Mucosa of rectum (tissue), 2 donors: ENCODE results near the gene TMPRSS3.

Experiments
- H3K27ac ChIP-seq, 2 donors: one replicate each; pipeline ENCODE4 v1.7.0; 2013; ENCODE audit warnings: inconsistent platforms in 2 of 2, low read depth in 2 of 2, low read length in 2 of 2
- H3K27me3 ChIP-seq, 2 donors: one replicate each; pipeline ENCODE4 v1.7.0; 2013; ENCODE audit warnings: low read length in 2 of 2; ENCODE audit not compliant: control insufficient read depth in 2 of 2, insufficient read depth in 2 of 2
- H3K36me3 ChIP-seq, 2 donors: one replicate each; pipeline ENCODE4 v1.7.0; 2013; ENCODE audit warnings: low read length in 2 of 2; ENCODE audit not compliant: control insufficient read depth in 2 of 2, insufficient read depth in 2 of 2
- H3K4me1 ChIP-seq, 2 donors: one replicate each; pipeline ENCODE4 v1.7.0; 2013; ENCODE audit warnings: low read length in 2 of 2, mild to moderate bottlenecking in 1 of 2; ENCODE audit not compliant: control insufficient read depth in 2 of 2, insufficient read depth in 2 of 2
- H3K4me3 ChIP-seq, 2 donors: one replicate each; pipeline ENCODE4 v1.7.0; 2013; ENCODE audit warnings: low read length in 2 of 2
- H3K9ac ChIP-seq, 2 donors: one replicate each; pipeline ENCODE4 v1.7.0; 2013; ENCODE audit warnings: low read length in 2 of 2, low read depth in 1 of 2, mild to moderate bottlenecking in 1 of 2
- H3K9me3 ChIP-seq, 2 donors: one replicate each; pipeline ENCODE4 v1.7.0; 2013; ENCODE audit warnings: low read length in 2 of 2; ENCODE audit not compliant: control insufficient read depth in 2 of 2
- donor health status: healthy.
- donor health status: Normal muscosa, but diverticular disease.

Gene TMPRSS3

GRCh38 chr21:42376338-42376982 lies 19.4 kb downstream of the TMPRSS3 start:
- Histone ChIP-seq H3K27ac (peak overlapping the region; percentile 82 to 88), H3K9me3 (no peaks in the 10 kb centered on the region), H3K4me3 (peak overlapping the region; percentile 52 to 62), H3K4me1 (peaks cover 20% of the 10 kb centered on the region in 2 donors), H3K9ac (peak overlapping the region; percentile 41 to 77), H3K36me3 (no peaks in the 10 kb centered on the region), H3K27me3 (peaks cover 0 to 3% of the 10 kb centered on the region in 2 donors)

- Histone ChIP-seq H3K9ac (peak overlapping the region; percentile 52 to 77), H3K4me1 (peaks cover 20 to 26% of the 10 kb centered on the region in 2 donors), H3K36me3 (no peaks in the 10 kb centered on the region), H3K27ac (peak overlapping the region; percentile 82 to 88), H3K27me3 (peaks cover 0 to 3% of the 10 kb centered on the region in 2 donors), H3K4me3 (peak overlapping the region; percentile 38 to 62), H3K9me3 (no peaks in the 10 kb centered on the region)
Observed at GRCh38 chr21:42375966-42376337, 19.9 kb downstream of the TMPRSS3 start.

GRCh38 chr21:42375506-42375905 lies 20.3 kb downstream of the TMPRSS3 start:
- peak overlapping the region; percentile 38 to 62 for H3K4me3 ChIP-seq
- no peaks in the 10 kb centered on the region for H3K36me3 ChIP-seq
- peak overlapping the region; percentile 52 to 77 for H3K9ac ChIP-seq
- peaks cover 0 to 3% of the 10 kb centered on the region in 2 donors for H3K27me3 ChIP-seq
- peaks cover 20 to 30% of the 10 kb centered on the region in 2 donors for H3K4me1 ChIP-seq
- H3K9me3 ChIP-seq, result no peaks in the 10 kb centered on the region
- H3K27ac ChIP-seq, result peak overlapping the region; percentile 82 to 88

- Histone ChIP-seq H3K4me3 (peak overlapping the region in 1 of 2 donors; percentile 38), H3K9ac (peak overlapping the region in 1 of 2 donors; percentile 77), H3K4me1 (peaks cover 20 to 35% of the 10 kb centered on the region in 2 donors), H3K27ac (peak overlapping the region; percentile 82 to 88), H3K9me3 (no peaks in the 10 kb centered on the region), H3K36me3 (no peaks in the 10 kb centered on the region), H3K27me3 (peaks cover 0 to 3% of the 10 kb centered on the region in 2 donors)
Observed at GRCh38 chr21:42374864-42375499, 20.9 kb downstream of the TMPRSS3 start.

GRCh38 chr21:42374457-42374856 lies 21.4 kb downstream of the TMPRSS3 start:
- Histone ChIP-seq H3K4me3 (no peak overlapping the region), H3K27me3 (peaks cover 0 to 3% of the 10 kb centered on the region in 2 donors), H3K36me3 (no peaks in the 10 kb centered on the region), H3K4me1 (peaks cover 20 to 37% of the 10 kb centered on the region in 2 donors), H3K9ac (no peak overlapping the region), H3K27ac (peak overlapping the region in 1 of 2 donors; percentile 88), H3K9me3 (no peaks in the 10 kb centered on the region)

- no peak overlapping the region for H3K9ac ChIP-seq
- peak overlapping the region in 1 of 2 donors; percentile 13 for H3K27ac ChIP-seq
- H3K9me3 ChIP-seq, result no peaks in the 10 kb centered on the region
- peaks cover 20 to 37% of the 10 kb centered on the region in 2 donors for H3K4me1 ChIP-seq
- H3K36me3 ChIP-seq, result no peaks in the 10 kb centered on the region
- H3K27me3 ChIP-seq, result peaks cover 0 to 3% of the 10 kb centered on the region in 2 donors
- no peak overlapping the region for H3K4me3 ChIP-seq
Observed at GRCh38 chr21:42373908-42374455, 21.9 kb downstream of the TMPRSS3 start.

- peaks cover 0 to 3% of the 10 kb centered on the region in 2 donors for H3K27me3 ChIP-seq
- no peaks in the 10 kb centered on the region for H3K36me3 ChIP-seq
- no peak overlapping the region for H3K4me3 ChIP-seq
- no peak overlapping the region for H3K27ac ChIP-seq
- no peak overlapping the region for H3K9ac ChIP-seq
- H3K9me3 ChIP-seq, result no peaks in the 10 kb centered on the region
- H3K4me1 ChIP-seq, result peaks cover 20 to 37% of the 10 kb centered on the region in 2 donors
Observed at GRCh38 chr21:42373196-42373907, 22.5 kb downstream of the TMPRSS3 start.

- no peaks in the 10 kb centered on the region for H3K36me3 ChIP-seq
- no peaks in the 10 kb centered on the region for H3K9me3 ChIP-seq
- peak overlapping the region in 1 of 2 donors; percentile 66 for H3K27ac ChIP-seq
- no peak overlapping the region for H3K4me3 ChIP-seq
- peak overlapping the region in 1 of 2 donors; percentile 45 for H3K9ac ChIP-seq
- H3K27me3 ChIP-seq, result no peaks in the 10 kb centered on the region
- H3K4me1 ChIP-seq, result peaks cover 24 to 42% of the 10 kb centered on the region in 2 donors
Observed at GRCh38 chr21:42370894-42371654, 24.8 kb downstream of the TMPRSS3 start.

GRCh38 chr21:42369821-42370220 lies 26.0 kb downstream of the TMPRSS3 start:
- Histone ChIP-seq H3K9ac (peak overlapping the region in 1 of 2 donors; percentile 29), H3K27me3 (no peaks in the 10 kb centered on the region), H3K27ac (peak overlapping the region in 1 of 2 donors; percentile 66), H3K9me3 (no peaks in the 10 kb centered on the region), H3K4me3 (no peak overlapping the region), H3K36me3 (no peaks in the 10 kb centered on the region), H3K4me1 (peaks cover 15 to 40% of the 10 kb centered on the region in 2 donors)
